WTC11 (cell line): ENCODE results near the gene STX5. TPM values are rescaled to one million over a fixed set of nuclear protein-coding genes. Genes with fewer than 3 reads are reported as not detected.

Experiments
- AR ChIP-seq: fragments of 250-450 bp; sonication (Bioruptor Pico); IDR thresholded peaks from 2 replicates; pipeline ENCODE4 v1.9.0; 2021; ENCODE audit warnings: mild to moderate bottlenecking
- CREB1 ChIP-seq: sonication (generic); formaldehyde crosslinking; IDR thresholded peaks from 2 replicates; pipeline ENCODE4 v1.8.0; 2023; ENCODE audit warnings: mild to moderate bottlenecking, missing genetic modification reagents
- E2F1 ChIP-seq: sonication (generic); formaldehyde crosslinking; IDR thresholded peaks from 2 replicates; pipeline ENCODE4 v1.8.0; 2022; ENCODE audit warnings: mild to moderate bottlenecking, missing genetic modification reagents
- E2F5 ChIP-seq: sonication (generic); formaldehyde crosslinking; IDR thresholded peaks from 2 replicates; pipeline ENCODE4 v1.8.1; 2022; ENCODE audit warnings: mild to moderate bottlenecking, moderate library complexity, missing genetic modification reagents
- ELF4 ChIP-seq: sonication (generic); formaldehyde crosslinking; IDR thresholded peaks from 2 replicates; pipeline ENCODE4 v1.8.1; 2022; ENCODE audit warnings: low read depth, mild to moderate bottlenecking, moderate library complexity, missing genetic modification reagents
- ERG ChIP-seq: fragments of 250-450 bp; sonication (Bioruptor Pico); IDR thresholded peaks from 2 replicates; pipeline ENCODE4 v1.8.0; 2021; ENCODE audit warnings: mild to moderate bottlenecking
- GRHL2 ChIP-seq: fragments of 250-450 bp; sonication (Bioruptor Pico); IDR thresholded peaks from 2 replicates; pipeline ENCODE4 v1.8.0; 2022; ENCODE audit warnings: mild to moderate bottlenecking, moderate library complexity; ENCODE audit not compliant: insufficient replicate concordance, severe bottlenecking
- MAX ChIP-seq: sonication (generic); formaldehyde crosslinking; IDR thresholded peaks from 2 replicates; pipeline ENCODE4 v1.8.0; 2022; ENCODE audit warnings: mild to moderate bottlenecking, missing genetic modification reagents
- NR1H2 ChIP-seq: sonication (generic); formaldehyde crosslinking; IDR thresholded peaks from 2 replicates; pipeline ENCODE4 v1.9.0; 2021; ENCODE audit warnings: mild to moderate bottlenecking, moderate library complexity, missing genetic modification reagents
- NR2C2 ChIP-seq: sonication (generic); formaldehyde crosslinking; IDR thresholded peaks from 2 replicates; pipeline ENCODE4 v1.8.0; 2022; ENCODE audit warnings: mild to moderate bottlenecking, missing genetic modification reagents
- OVOL2 ChIP-seq: fragments of 250-450 bp; sonication (Bioruptor Pico); IDR thresholded peaks from 2 replicates; pipeline ENCODE4 v1.9.0; 2021; ENCODE audit warnings: mild to moderate bottlenecking, borderline replicate concordance
- PREB ChIP-seq: sonication (generic); formaldehyde crosslinking; IDR thresholded peaks from 2 replicates; pipeline ENCODE4 v1.8.1; 2022; ENCODE audit warnings: mild to moderate bottlenecking, missing genetic modification reagents, moderate library complexity, borderline replicate concordance
- PRRX2 ChIP-seq: fragments of 250-450 bp; sonication (Bioruptor Pico); IDR thresholded peaks from 2 replicates; pipeline ENCODE4 v1.8.0; 2021; ENCODE audit warnings: mild to moderate bottlenecking
- RORB ChIP-seq: fragments of 250-450 bp; sonication (Bioruptor Pico); IDR thresholded peaks from 2 replicates; pipeline ENCODE4 v1.9.0; 2021; ENCODE audit warnings: mild to moderate bottlenecking
- SOX15 ChIP-seq: fragments of 250-450 bp; sonication (Bioruptor Pico); IDR thresholded peaks from 2 replicates; pipeline ENCODE4 v1.9.0; 2021; ENCODE audit warnings: mild to moderate bottlenecking
- TCF7 ChIP-seq: sonication (generic); formaldehyde crosslinking; IDR thresholded peaks from 2 replicates; pipeline ENCODE4 v1.8.0; 2022; ENCODE audit warnings: mild to moderate bottlenecking, low read depth, missing genetic modification reagents, moderate library complexity
- TP53 ChIP-seq: sonication (generic); formaldehyde crosslinking; IDR thresholded peaks from 2 replicates; pipeline ENCODE4 v1.8.1; 2023; ENCODE audit warnings: mild to moderate bottlenecking, missing genetic modification reagents
- ZNF121 ChIP-seq: sonication (generic); formaldehyde crosslinking; IDR thresholded peaks from 2 replicates; pipeline ENCODE4 v1.8.0; 2023; ENCODE audit warnings: missing genetic modification reagents
- ZNF232 ChIP-seq: sonication (generic); formaldehyde crosslinking; IDR thresholded peaks from 2 replicates; pipeline ENCODE4 v1.8.0; 2022; ENCODE audit warnings: mild to moderate bottlenecking, missing genetic modification reagents
- ZNF423 ChIP-seq: fragments of 250-450 bp; sonication (Bioruptor Pico); IDR thresholded peaks from 2 replicates; pipeline ENCODE4 v2.1.2; 2022; ENCODE audit warnings: mild to moderate bottlenecking, moderate library complexity
- total RNA-seq: library from RNA; stranded (reverse); gene quantifications from 3 replicates; pipeline ENCODE4 v1.2.3, GENCODE V29; 2021
- TF ChIP-seq, protein P1 (sequence below): sonication (generic); formaldehyde crosslinking; IDR thresholded peaks from 2 replicates; pipeline ENCODE4 v1.8.1; 2023; ENCODE audit warnings: mild to moderate bottlenecking, missing genetic modification reagents, borderline replicate concordance
- TF ChIP-seq, protein P2 (sequence below): fragments of 250-450 bp; sonication (Bioruptor Pico); IDR thresholded peaks from 2 replicates; pipeline ENCODE4 v1.9.0; 2021; ENCODE audit warnings: moderate library complexity, mild to moderate bottlenecking, inconsistent platforms, borderline replicate concordance
- TF ChIP-seq, protein P3 (sequence below): sonication (generic); formaldehyde crosslinking; IDR thresholded peaks from 2 replicates; pipeline ENCODE4 v1.8.1; 2022; ENCODE audit warnings: low read depth, mild to moderate bottlenecking, moderate library complexity, missing genetic modification reagents, borderline replicate concordance
- TF ChIP-seq, protein P4 (sequence below): sonication (generic); formaldehyde crosslinking; IDR thresholded peaks from 2 replicates; pipeline ENCODE4 v1.8.0; 2022; ENCODE audit warnings: mild to moderate bottlenecking, missing genetic modification reagents

Gene STX5
- total RNA-seq, 1 experiment from 2014 or later = 30.2 TPM

- TF ChIP-seq AR (CRISPR knock-in tag) (peak; percentile 97), PREB (peak; percentile 55; the same call in 1 of the 2 replicates), NR2C2 (CRISPR knock-in tag) (no peak), SOX15 (CRISPR knock-in tag) (no peak), E2F5 (no peak), ZNF423 (CRISPR knock-in tag) (no peak), GRHL2 (CRISPR knock-in tag) (no peak), OVOL2 (CRISPR knock-in tag) (no peak), MAX (CRISPR knock-in tag) (0 out of 2 replicates have a peak, but pooled peaks have one; percentile 28), TP53 (CRISPR knock-in tag) (no peak; the same call in 1 of the 2 replicates), E2F1 (CRISPR knock-in tag) (peak; percentile 72; the same call in 1 of the 2 replicates), CREB1 (CRISPR knock-in tag) (peak; percentile 75; the same call in 1 of the 2 replicates), NR1H2 (CRISPR knock-in tag) (no peak), TCF7 (CRISPR knock-in tag) (no peak), PRRX2 (CRISPR knock-in tag) (peak; percentile 95), ZNF232 (CRISPR knock-in tag) (no peak), RORB (no peak), ERG (CRISPR knock-in tag) (peak; percentile 95), ZNF121 (CRISPR knock-in tag) (no peak), ELF4 (CRISPR knock-in tag) (no peak)
- TF ChIP-seq, protein P1, sequence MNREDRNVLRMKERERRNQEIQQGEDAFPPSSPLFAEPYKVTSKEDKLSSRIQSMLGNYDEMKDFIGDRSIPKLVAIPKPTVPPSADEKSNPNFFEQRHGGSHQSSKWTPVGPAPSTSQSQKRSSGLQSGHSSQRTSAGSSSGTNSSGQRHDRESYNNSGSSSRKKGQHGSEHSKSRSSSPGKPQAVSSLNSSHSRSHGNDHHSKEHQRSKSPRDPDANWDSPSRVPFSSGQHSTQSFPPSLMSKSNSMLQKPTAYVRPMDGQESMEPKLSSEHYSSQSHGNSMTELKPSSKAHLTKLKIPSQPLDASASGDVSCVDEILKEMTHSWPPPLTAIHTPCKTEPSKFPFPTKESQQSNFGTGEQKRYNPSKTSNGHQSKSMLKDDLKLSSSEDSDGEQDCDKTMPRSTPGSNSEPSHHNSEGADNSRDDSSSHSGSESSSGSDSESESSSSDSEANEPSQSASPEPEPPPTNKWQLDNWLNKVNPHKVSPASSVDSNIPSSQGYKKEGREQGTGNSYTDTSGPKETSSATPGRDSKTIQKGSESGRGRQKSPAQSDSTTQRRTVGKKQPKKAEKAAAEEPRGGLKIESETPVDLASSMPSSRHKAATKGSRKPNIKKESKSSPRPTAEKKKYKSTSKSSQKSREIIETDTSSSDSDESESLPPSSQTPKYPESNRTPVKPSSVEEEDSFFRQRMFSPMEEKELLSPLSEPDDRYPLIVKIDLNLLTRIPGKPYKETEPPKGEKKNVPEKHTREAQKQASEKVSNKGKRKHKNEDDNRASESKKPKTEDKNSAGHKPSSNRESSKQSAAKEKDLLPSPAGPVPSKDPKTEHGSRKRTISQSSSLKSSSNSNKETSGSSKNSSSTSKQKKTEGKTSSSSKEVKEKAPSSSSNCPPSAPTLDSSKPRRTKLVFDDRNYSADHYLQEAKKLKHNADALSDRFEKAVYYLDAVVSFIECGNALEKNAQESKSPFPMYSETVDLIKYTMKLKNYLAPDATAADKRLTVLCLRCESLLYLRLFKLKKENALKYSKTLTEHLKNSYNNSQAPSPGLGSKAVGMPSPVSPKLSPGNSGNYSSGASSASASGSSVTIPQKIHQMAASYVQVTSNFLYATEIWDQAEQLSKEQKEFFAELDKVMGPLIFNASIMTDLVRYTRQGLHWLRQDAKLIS (CRISPR knock-in tag) = no peak
- TF ChIP-seq, protein P2, sequence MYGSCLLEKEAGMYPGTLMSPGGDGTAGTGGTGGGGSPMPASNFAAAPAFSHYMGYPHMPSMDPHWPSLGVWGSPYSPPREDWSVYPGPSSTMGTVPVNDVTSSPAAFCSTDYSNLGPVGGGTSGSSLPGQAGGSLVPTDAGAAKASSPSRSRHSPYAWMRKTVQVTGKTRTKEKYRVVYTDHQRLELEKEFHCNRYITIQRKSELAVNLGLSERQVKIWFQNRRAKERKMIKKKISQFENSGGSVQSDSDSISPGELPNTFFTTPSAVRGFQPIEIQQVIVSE (CRISPR knock-in tag) = no peak
- TF ChIP-seq, protein P3, sequence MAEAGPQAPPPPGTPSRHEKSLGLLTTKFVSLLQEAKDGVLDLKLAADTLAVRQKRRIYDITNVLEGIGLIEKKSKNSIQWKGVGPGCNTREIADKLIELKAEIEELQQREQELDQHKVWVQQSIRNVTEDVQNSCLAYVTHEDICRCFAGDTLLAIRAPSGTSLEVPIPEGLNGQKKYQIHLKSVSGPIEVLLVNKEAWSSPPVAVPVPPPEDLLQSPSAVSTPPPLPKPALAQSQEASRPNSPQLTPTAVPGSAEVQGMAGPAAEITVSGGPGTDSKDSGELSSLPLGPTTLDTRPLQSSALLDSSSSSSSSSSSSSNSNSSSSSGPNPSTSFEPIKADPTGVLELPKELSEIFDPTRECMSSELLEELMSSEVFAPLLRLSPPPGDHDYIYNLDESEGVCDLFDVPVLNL (CRISPR knock-in tag) = no peak
- TF ChIP-seq, protein P4, sequence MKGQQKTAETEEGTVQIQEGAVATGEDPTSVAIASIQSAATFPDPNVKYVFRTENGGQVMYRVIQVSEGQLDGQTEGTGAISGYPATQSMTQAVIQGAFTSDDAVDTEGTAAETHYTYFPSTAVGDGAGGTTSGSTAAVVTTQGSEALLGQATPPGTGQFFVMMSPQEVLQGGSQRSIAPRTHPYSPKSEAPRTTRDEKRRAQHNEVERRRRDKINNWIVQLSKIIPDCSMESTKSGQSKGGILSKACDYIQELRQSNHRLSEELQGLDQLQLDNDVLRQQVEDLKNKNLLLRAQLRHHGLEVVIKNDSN (CRISPR knock-in tag) = no peak; the same call in 1 of the 2 replicates
Observed at GRCh38 chr11:62850911-62851806, 19.3 kb upstream of the STX5 start (continued).
